RWPE2 (cell line): ENCODE measurements around the gene PAPPA.

Experiments used
- ATAC-seq: fragments of 200-7000 bp; cut with Tn5 transposase; 3 replicates; pipeline ENCODE4 v1.9.1; 2021; ENCODE audit warnings: low read depth
- DNase-seq: peaks from one replicate; pipeline ENCODE4 v3.0.0-alpha.2; 2020; ENCODE audit warnings: low spot score
- H3K27ac ChIP-seq: fragments of 450-650 bp; 2 replicates; pipeline ENCODE4 v1.5.1; 2017; ENCODE audit warnings: mild to moderate bottlenecking; ENCODE audit not compliant: poor library complexity, severe bottlenecking
- H3K27me3 ChIP-seq: fragments of 250-450 bp; sonication (Bioruptor Pico); 2 replicates; pipeline ENCODE4 v1.5.1; 2021; ENCODE audit warnings: mild to moderate bottlenecking, moderate library complexity; ENCODE audit not compliant: insufficient read depth, poor library complexity, severe bottlenecking
- H3K36me3 ChIP-seq: fragments of 250-450 bp; sonication (Bioruptor Pico); 2 replicates; pipeline ENCODE4 v1.5.1; 2020; ENCODE audit warnings: low read depth, mild to moderate bottlenecking, moderate library complexity
- H3K4me1 ChIP-seq: fragments of 250-450 bp; sonication (Bioruptor Pico); 2 replicates; pipeline ENCODE4 v1.5.1; 2021; ENCODE audit warnings: mild to moderate bottlenecking, moderate library complexity; ENCODE audit not compliant: insufficient read depth, poor library complexity, severe bottlenecking
- H3K4me3 ChIP-seq: fragments of 250-450 bp; sonication (Bioruptor Pico); 2 replicates; pipeline ENCODE4 v1.5.1; 2021; ENCODE audit warnings: mild to moderate bottlenecking, moderate library complexity; ENCODE audit not compliant: severe bottlenecking
- H3K9me3 ChIP-seq: fragments of 250-450 bp; sonication (Bioruptor Pico); 2 replicates; pipeline ENCODE4 v1.5.1; 2021; ENCODE audit warnings: mild to moderate bottlenecking, moderate library complexity; ENCODE audit not compliant: severe bottlenecking
- CTCF ChIP-seq: fragments of 450-650 bp; IDR thresholded peaks from one replicate; pipeline ENCODE4 v1.5.1; 2017; ENCODE audit warnings: mild to moderate bottlenecking, moderate library complexity; ENCODE audit not compliant: poor library complexity, severe bottlenecking

PAPPA gene

GRCh38 chr9:116116393-116116792, 37.2 kb upstream of the PAPPA start:
- no peak overlapping the region for H3K27ac ChIP-seq
- no peak for TF ChIP-seq CTCF
- H3K4me1 ChIP-seq, result no peaks in the 10 kb centered on the region
- ATAC-seq (no peak), DNase-seq (no peak)
- H3K27me3 ChIP-seq, result no peaks in the 10 kb centered on the region
- no peak overlapping the region for H3K4me3 ChIP-seq
- H3K9me3 ChIP-seq, result no peaks in the 10 kb centered on the region
- no peaks in the 10 kb centered on the region for H3K36me3 ChIP-seq

- Histone ChIP-seq H3K36me3 (no peaks in the 10 kb centered on the region), H3K27me3 (no peaks in the 10 kb centered on the region), H3K9me3 (peaks cover 1% of the 10 kb centered on the region), H3K27ac (no peak overlapping the region), H3K4me1 (no peaks in the 10 kb centered on the region), H3K4me3 (no peak overlapping the region)
- ATAC-seq (no peak), DNase-seq (no peak)
- no peak for TF ChIP-seq CTCF
Measured at GRCh38 chr9:116123171-116123570, 30.4 kb upstream of the PAPPA start.

GRCh38 chr9:116124472-116125040, 29.0 kb upstream of the PAPPA start:
- H3K36me3 ChIP-seq, result no peaks in the 10 kb centered on the region
- ATAC-seq, result 0 out of 3 replicates have a peak, but pooled peaks have one; percentile 14
- no peak for TF ChIP-seq CTCF

GRCh38 chr9:116133163-116133562, 20.4 kb upstream of the PAPPA start:
- TF ChIP-seq CTCF, result no peak
- Histone ChIP-seq H3K27me3 (no peaks in the 10 kb centered on the region), H3K27ac (no peak overlapping the region), H3K9me3 (peaks cover 3% of the 10 kb centered on the region), H3K4me3 (no peak overlapping the region), H3K36me3 (no peaks in the 10 kb centered on the region), H3K4me1 (no peaks in the 10 kb centered on the region)
- ATAC-seq (no peak), DNase-seq (no peak)

More at GRCh38 chr9:116124472-116125040, 29.0 kb upstream of the PAPPA start:
- no peak for DNase-seq
- Histone ChIP-seq H3K27me3 (no peaks in the 10 kb centered on the region), H3K4me3 (no peak overlapping the region), H3K4me1 (no peaks in the 10 kb centered on the region), H3K27ac (no peak overlapping the region), H3K9me3 (peaks cover 1% of the 10 kb centered on the region)

DNA sequence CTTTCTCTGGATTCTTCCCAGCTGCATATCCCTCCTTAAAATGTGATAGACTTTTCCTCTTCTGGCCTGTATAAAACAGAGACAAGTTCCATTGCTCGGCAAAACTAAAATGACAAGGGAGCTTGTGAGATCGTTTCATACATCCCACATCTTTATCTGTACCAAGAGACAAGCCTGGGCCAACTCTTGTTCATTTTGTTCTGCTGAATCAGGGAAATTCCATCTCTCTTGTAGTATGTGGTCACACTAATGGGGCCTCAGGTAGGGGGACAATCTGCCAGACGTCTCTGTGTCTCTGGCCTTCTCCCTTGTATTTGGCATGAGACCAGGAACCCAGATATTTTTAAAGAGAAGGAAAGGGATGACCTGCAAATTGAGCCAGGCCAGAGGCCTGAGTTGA, 18.6 kb upstream of the PAPPA start:
- TF ChIP-seq CTCF, result no peak
- peaks cover 3% of the 10 kb centered on the region for H3K9me3 ChIP-seq
- no peaks in the 10 kb centered on the region for H3K36me3 ChIP-seq
- no peak overlapping the region for H3K27ac ChIP-seq
- ATAC-seq (no peak), DNase-seq (no peak)
- H3K27me3 ChIP-seq, result no peaks in the 10 kb centered on the region
- H3K4me3 ChIP-seq, result no peak overlapping the region
- H3K4me1 ChIP-seq, result no peaks in the 10 kb centered on the region
